CD14-positive monocyte (primary cell): ENCODE results near the gene GON4L. TPM values are rescaled to one million over a fixed set of nuclear protein-coding genes. Genes with fewer than 3 reads are reported as not detected.

Source experiments
- DNase-seq, 3 donors: peaks; one replicate each; pipeline ENCODE4 v3.0.0-alpha.2; 2011 to 2022
- H2AFZ ChIP-seq: 2 replicates; pipeline ENCODE4 v1.6.0; 2012; ENCODE audit warnings: mild to moderate bottlenecking, low read depth, low read length, inconsistent platforms; ENCODE audit not compliant: insufficient read depth, poor library complexity, severe bottlenecking
- H3K27ac ChIP-seq, 2 donors: 1 replicate in 1 of 2; 2 replicates in 1 of 2; pipeline ENCODE4 v1.5.1; 2012 to 2013; ENCODE audit warnings: low read length in 2 of 2, control low read depth in 1 of 2, inconsistent platforms in 1 of 2, low read depth in 1 of 2, mild to moderate bottlenecking in 1 of 2
- H3K27me3 ChIP-seq, 2 donors: one replicate each; pipeline versions ENCODE4 v1.6.0 to v1.6.1; 2011 to 2013; ENCODE audit warnings: low read length in 2 of 2; ENCODE audit not compliant: control insufficient read depth in 2 of 2, insufficient read depth in 2 of 2
- H3K36me3 ChIP-seq, 2 donors: replicated peaks in 1 of 2; 1 replicate in 1 of 2; 2 replicates in 1 of 2; pipeline versions ENCODE4 v1.5.1 to v1.6.1; 2012 to 2013; ENCODE audit warnings: low read length in 2 of 2, control low read depth in 1 of 2, inconsistent platforms in 1 of 2, mild to moderate bottlenecking in 1 of 2; ENCODE audit not compliant: insufficient read depth in 2 of 2, control insufficient read depth in 1 of 2
- H3K4me1 ChIP-seq, 2 donors: 1 replicate in 1 of 2; 2 replicates in 1 of 2; pipeline versions ENCODE4 v1.5.1 to v1.6.1; 2012 to 2013; ENCODE audit warnings: low read length in 2 of 2, control low read depth in 1 of 2, inconsistent platforms in 1 of 2, mild to moderate bottlenecking in 1 of 2, moderate library complexity in 1 of 2; ENCODE audit not compliant: insufficient read depth in 2 of 2, control insufficient read depth in 1 of 2
- H3K4me2 ChIP-seq: replicated peaks from 2 replicates; pipeline ENCODE3; 2012; ENCODE audit warnings: low read length, moderate library complexity, mild to moderate bottlenecking; ENCODE audit not compliant: poor library complexity, severe bottlenecking; ENCODE audit errors: extremely low read depth
- H3K4me3 ChIP-seq, 3 experiments: fragments of 200-600 bp in 1 of 3; sonication (generic) in 1 of 3; replicated peaks in 1 of 3; 1 replicate in 2 of 3; 2 replicates in 1 of 3; pipeline ENCODE4 v1.5.1; 2011 to 2013; ENCODE audit warnings: low read length in 3 of 3, mild to moderate bottlenecking in 3 of 3, control low read depth in 2 of 3, low read depth in 2 of 3, inconsistent platforms in 1 of 3, moderate library complexity in 1 of 3
- H3K79me2 ChIP-seq: 2 replicates; pipeline ENCODE4 v1.6.0; 2012; ENCODE audit warnings: mild to moderate bottlenecking, control low read depth, inconsistent platforms, low read length, moderate library complexity; ENCODE audit not compliant: insufficient read depth
- H3K9ac ChIP-seq: 2 replicates; pipeline ENCODE4 v1.6.0; 2017; ENCODE audit warnings: low read length, mild to moderate bottlenecking; ENCODE audit not compliant: insufficient read depth, poor library complexity, severe bottlenecking
- H3K9me3 ChIP-seq, 2 donors: replicated peaks in 1 of 2; 1 replicate in 1 of 2; 2 replicates in 1 of 2; pipeline versions ENCODE4 v1.5.1 to v1.6.1; 2012 to 2013; ENCODE audit warnings: low read length in 2 of 2, control low read depth in 1 of 2; ENCODE audit not compliant: control insufficient read depth in 1 of 2, insufficient read depth in 1 of 2
- H4K20me1 ChIP-seq: 2 replicates; pipeline ENCODE4 v1.6.0; 2012; ENCODE audit warnings: mild to moderate bottlenecking, low read length, control low read depth, moderate library complexity; ENCODE audit not compliant: insufficient read depth
- H3K27ac Mint-ChIP-seq, 7 donors: one replicate each; pipeline ENCODE4 v1.8.0; 2020; ENCODE audit warnings: mild to moderate bottlenecking in 7 of 7, mixed read lengths in 7 of 7, moderate library complexity in 6 of 7, inconsistent platforms in 2 of 7
- H3K27me3 Mint-ChIP-seq, 3 donors: one replicate each; pipeline ENCODE4 v1.8.0; 2021 to 2022; ENCODE audit warnings: low read depth in 3 of 3, mild to moderate bottlenecking in 3 of 3, mixed read lengths in 3 of 3, moderate library complexity in 3 of 3, inconsistent platforms in 1 of 3
- H3K36me3 Mint-ChIP-seq, 2 donors: one replicate each; pipeline ENCODE4 v1.8.0; 2020; ENCODE audit warnings: mixed read lengths in 2 of 2, inconsistent platforms in 1 of 2, mild to moderate bottlenecking in 1 of 2
- H3K4me1 Mint-ChIP-seq: one replicate; pipeline ENCODE4 v1.8.0; 2020; ENCODE audit warnings: mild to moderate bottlenecking, mixed read lengths
- H3K4me3 Mint-ChIP-seq, 2 donors: one replicate each; pipeline ENCODE4 v1.8.0; 2020; ENCODE audit warnings: mild to moderate bottlenecking in 2 of 2, mixed read lengths in 2 of 2, moderate library complexity in 1 of 2
- H3K9me3 Mint-ChIP-seq, 7 donors: one replicate each; pipeline ENCODE4 v1.8.0; 2020 to 2022; ENCODE audit warnings: mixed read lengths in 7 of 7, mild to moderate bottlenecking in 6 of 7, moderate library complexity in 6 of 7, inconsistent platforms in 2 of 7
- WGBS: methylation state at CpG from one replicate; pipeline ENCODE4 v1.1.5; 2013; ENCODE audit warnings: missing lambda C conversion rate; ENCODE audit not compliant: insufficient coverage; 5-methylcytosine and 5-hydroxymethylcytosine counted together
- intact Hi-C, 2 donors: fragments of 100-400 bp; cut with micrococcal nuclease; formaldehyde crosslinking; loops; one replicate each; pipeline versions ENCODE4 v1.15.0 to v1.15.1; 2023
- polyA plus RNA-seq, 3 donors: library from polyadenylated mRNA; depleted of rRNA in 1 of 3; unstranded in 2 of 3; stranded (reverse) in 1 of 3; fragments of 300-500 nt in 2 of 3; fragments of >200 nt in 1 of 3; fragmentation: Illumina TruSeq in 2 of 3; gene quantifications; 1 replicate in 2 of 3; 2 replicates in 1 of 3; pipeline ENCODE4 v1.2.3, GENCODE V29; 2012 to 2021
- TF ChIP-seq, protein P1 (sequence below): fragments of 200-600 bp; IDR thresholded peaks from one replicate; pipeline ENCODE4 v1.8.0; 2022; ENCODE audit warnings: antibody characterized with exemption, mild to moderate bottlenecking

The GON4L gene
- polyA plus RNA-seq, 3 donors, result 8.5 to 39.5 (median 14.0) TPM

DNA sequence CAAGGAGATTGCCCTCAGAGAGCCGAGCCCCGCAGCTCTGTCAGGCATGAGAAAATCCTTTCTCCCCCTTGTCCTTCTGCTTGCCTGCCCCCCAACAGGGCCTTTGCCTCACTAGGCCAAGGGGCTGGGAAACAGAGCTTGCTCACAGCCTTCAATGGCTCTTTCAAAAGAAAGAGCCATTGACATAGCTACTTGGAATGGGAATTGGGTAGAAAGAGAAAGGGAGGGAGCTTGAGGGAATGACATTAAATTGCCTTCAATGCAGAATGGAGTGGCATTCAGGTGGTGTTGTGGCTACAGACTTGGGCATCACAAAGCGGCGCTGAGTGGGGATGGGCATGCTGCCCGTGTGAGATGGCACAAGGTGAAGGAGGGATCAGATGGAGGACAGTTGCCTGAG is 15.5 kb upstream of the GON4L start:
- H3K4me3 Mint-ChIP-seq, result no peak overlapping the region
- no peaks in the 10 kb centered on the region for H3K9me3 Mint-ChIP-seq
- H3K27ac Mint-ChIP-seq, result no peak overlapping the region
- 94% methylated on average over 5 of the region's 5 CpGs for WGBS
- no peaks in the 10 kb centered on the region for H3K9me3 ChIP-seq
- peaks cover 22 to 29% of the 10 kb centered on the region in 2 donors for H3K36me3 Mint-ChIP-seq
- no peak overlapping the region for H2AFZ ChIP-seq
- no peaks in the 10 kb centered on the region for H3K4me1 Mint-ChIP-seq
- peaks cover 0 to 2% (median 1%) of the 10 kb centered on the region in 3 donors for H3K27me3 Mint-ChIP-seq
- TF ChIP-seq, protein P1, sequence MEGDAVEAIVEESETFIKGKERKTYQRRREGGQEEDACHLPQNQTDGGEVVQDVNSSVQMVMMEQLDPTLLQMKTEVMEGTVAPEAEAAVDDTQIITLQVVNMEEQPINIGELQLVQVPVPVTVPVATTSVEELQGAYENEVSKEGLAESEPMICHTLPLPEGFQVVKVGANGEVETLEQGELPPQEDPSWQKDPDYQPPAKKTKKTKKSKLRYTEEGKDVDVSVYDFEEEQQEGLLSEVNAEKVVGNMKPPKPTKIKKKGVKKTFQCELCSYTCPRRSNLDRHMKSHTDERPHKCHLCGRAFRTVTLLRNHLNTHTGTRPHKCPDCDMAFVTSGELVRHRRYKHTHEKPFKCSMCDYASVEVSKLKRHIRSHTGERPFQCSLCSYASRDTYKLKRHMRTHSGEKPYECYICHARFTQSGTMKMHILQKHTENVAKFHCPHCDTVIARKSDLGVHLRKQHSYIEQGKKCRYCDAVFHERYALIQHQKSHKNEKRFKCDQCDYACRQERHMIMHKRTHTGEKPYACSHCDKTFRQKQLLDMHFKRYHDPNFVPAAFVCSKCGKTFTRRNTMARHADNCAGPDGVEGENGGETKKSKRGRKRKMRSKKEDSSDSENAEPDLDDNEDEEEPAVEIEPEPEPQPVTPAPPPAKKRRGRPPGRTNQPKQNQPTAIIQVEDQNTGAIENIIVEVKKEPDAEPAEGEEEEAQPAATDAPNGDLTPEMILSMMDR, result no peak
- peaks cover 0 to 14% of the 10 kb centered on the region in 2 donors for H3K36me3 ChIP-seq
- no peaks in the 10 kb centered on the region for H3K27me3 ChIP-seq
- H3K4me1 ChIP-seq, result no peaks in the 10 kb centered on the region
- H3K4me3 ChIP-seq, result no peak overlapping the region
- H3K27ac ChIP-seq, result no peak overlapping the region
- no peak overlapping the region for H3K9ac ChIP-seq
- H3K79me2 ChIP-seq, result no peaks in the 10 kb centered on the region
- no peaks in the 10 kb centered on the region for H4K20me1 ChIP-seq
- intact Hi-C loops, result no loop called here
- H3K4me2 ChIP-seq, result no peak overlapping the region
- no peak for DNase-seq

DNA sequence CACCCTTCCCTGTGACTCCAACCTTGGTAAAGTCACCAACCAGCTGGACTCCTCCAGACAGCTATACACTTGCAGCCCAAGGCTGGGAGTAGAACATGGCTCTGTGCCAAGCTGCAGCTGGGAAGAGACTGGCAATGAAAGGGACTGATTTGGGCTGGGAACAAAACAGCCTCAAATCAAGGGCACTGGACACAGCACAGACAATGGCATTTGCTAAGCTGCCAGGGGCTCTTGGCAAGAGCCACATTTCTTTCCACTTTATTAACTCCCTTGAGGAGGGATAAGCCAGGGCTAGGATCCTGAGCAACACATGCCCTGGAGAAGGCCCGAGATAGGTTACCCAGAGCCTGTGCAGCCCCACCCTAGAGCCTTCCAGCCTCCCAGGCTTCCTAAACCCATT is 14.4 kb upstream of the GON4L start:
- Histone ChIP-seq H3K4me2 (no peak overlapping the region), H3K9ac (no peak overlapping the region), H3K36me3 (peaks cover 0 to 14% of the 10 kb centered on the region in 2 donors), H3K27ac (no peak overlapping the region), H3K4me1 (no peaks in the 10 kb centered on the region), H2AFZ (no peak overlapping the region), H3K9me3 (no peaks in the 10 kb centered on the region), H3K4me3 (no peak overlapping the region), H3K27me3 (no peaks in the 10 kb centered on the region), H3K79me2 (no peaks in the 10 kb centered on the region), H4K20me1 (no peaks in the 10 kb centered on the region)
- Mint-ChIP-seq H3K4me1 (no peaks in the 10 kb centered on the region), H3K36me3 (peaks cover 19 to 31% of the 10 kb centered on the region in 2 donors), H3K9me3 (no peaks in the 10 kb centered on the region), H3K27ac (no peak overlapping the region), H3K27me3 (peaks cover 0 to 2% (median 1%) of the 10 kb centered on the region in 3 donors), H3K4me3 (no peak overlapping the region)
- TF ChIP-seq, protein P1, result no peak
- DNase-seq, result no peak
- intact Hi-C loops, result no loop called here
- WGBS, result 83% methylated on average over 1 of the region's 1 CpG
